Hepatic stellate cell (primary cell): ENCODE results near the gene KLF12.

ENCODE experiments used
- DNase-seq: peaks from one replicate; pipeline ENCODE4 v3.0.0; 2011; ENCODE audit warnings: low spot score

The KLF12 gene

GRCh38 chr13:74135326-74136083 is 1.3 kb upstream of the KLF12 start:
- DNase-seq, result peak; percentile 70

- DNase-seq, result peak; percentile 49
Measured at GRCh38 chr13:74134777-74135325, 647 bp upstream of the KLF12 start.

- DNase-seq, result peak; percentile 80
Measured at GRCh38 chr13:74133657-74134201, 475 bp downstream of the KLF12 start.

GRCh38 chr13:74132776-74133656 is 1.2 kb downstream of the KLF12 start:
- peak; percentile 28 for DNase-seq

- no peak for DNase-seq
Measured at GRCh38 chr13:74132152-74132775, 1.9 kb downstream of the KLF12 start.

- DNase-seq, result no peak
Measured at GRCh38 chr13:74131227-74131626, 3.0 kb downstream of the KLF12 start.

- DNase-seq, result no peak
Measured at GRCh38 chr13:74129500-74130191, 4.6 kb downstream of the KLF12 start.

GRCh38 chr13:74128156-74128767 is 5.9 kb downstream of the KLF12 start:
- DNase-seq, result no peak

- DNase-seq, result no peak
Measured at GRCh38 chr13:74118328-74118727, 15.9 kb downstream of the KLF12 start.

- no peak for DNase-seq
Measured at GRCh38 chr13:74117207-74117705, 16.9 kb downstream of the KLF12 start.

GRCh38 chr13:74115133-74115532 is 19.1 kb downstream of the KLF12 start:
- DNase-seq, result no peak

- DNase-seq, result no peak
Measured at GRCh38 chr13:74114641-74115040, 19.6 kb downstream of the KLF12 start.

GRCh38 chr13:74114202-74114601 is 20.0 kb downstream of the KLF12 start:
- DNase-seq, result no peak

- no peak for DNase-seq
Measured at GRCh38 chr13:74111901-74112824, 22.0 kb downstream of the KLF12 start.

GRCh38 chr13:74111399-74111798 is 22.8 kb downstream of the KLF12 start:
- DNase-seq, result no peak

- DNase-seq, result no peak
Measured at GRCh38 chr13:74110053-74110452, 24.2 kb downstream of the KLF12 start.

- no peak for DNase-seq
Measured at GRCh38 chr13:74107598-74107997, 26.6 kb downstream of the KLF12 start.

- no peak for DNase-seq
Measured at GRCh38 chr13:74105871-74106270, 28.3 kb downstream of the KLF12 start.

GRCh38 chr13:74104661-74105275 is 29.4 kb downstream of the KLF12 start:
- DNase-seq, result no peak
